Lung (tissue), 12 donors: Measurements from ENCODE around the gene CDK19. TPM values are rescaled to one million over a fixed set of nuclear protein-coding genes. Genes with fewer than 3 reads are reported as not detected.
"Not testable (repeated sequence)": the region's sequence is repeated elsewhere in the genome, so short reads cannot be mapped to it uniquely, and the experiment has no call there.

Experiments used
- ATAC-seq: fragments of 200-7000 bp; cut with Tn5 transposase; one replicate; pipeline ENCODE4 v1.9.1; 2020; ENCODE audit warnings: moderate number of reproducible peaks; ENCODE audit not compliant: insufficient read depth, low FRiP score
- DNase-seq, 3 donors: peaks; one replicate each; pipeline ENCODE4 v3.0.0-alpha.2; 2013 to 2017
- H3K27ac ChIP-seq, 2 donors: one replicate each; pipeline ENCODE4 v1.5.1; 2013; ENCODE audit warnings: mild to moderate bottlenecking in 2 of 2, moderate library complexity in 2 of 2, control low read depth in 1 of 2, inconsistent platforms in 1 of 2, low read depth in 1 of 2, low read length in 1 of 2
- H3K27me3 ChIP-seq, 3 donors: one replicate each; pipeline ENCODE4 v1.5.1; 2013; ENCODE audit warnings: low read length in 2 of 3; ENCODE audit not compliant: control insufficient read depth in 3 of 3, insufficient read depth in 3 of 3
- H3K36me3 ChIP-seq, 4 donors: one replicate each; pipeline ENCODE4 v1.5.1; 2013; ENCODE audit warnings: low read length in 4 of 4, mild to moderate bottlenecking in 1 of 4, moderate library complexity in 1 of 4; ENCODE audit not compliant: control insufficient read depth in 4 of 4, insufficient read depth in 4 of 4
- H3K4me1 ChIP-seq, 5 donors: one replicate each; pipeline ENCODE4 v1.5.1; 2013; ENCODE audit warnings: low read length in 5 of 5, mild to moderate bottlenecking in 2 of 5, moderate library complexity in 1 of 5; ENCODE audit not compliant: control insufficient read depth in 5 of 5, insufficient read depth in 5 of 5
- H3K4me3 ChIP-seq: one replicate; pipeline ENCODE4 v1.5.1; 2013; ENCODE audit warnings: mild to moderate bottlenecking, control low read depth, moderate library complexity
- H3K9ac ChIP-seq, 2 donors: one replicate each; pipeline ENCODE4 v1.5.1; 2013; ENCODE audit warnings: low read length in 2 of 2, control low read depth in 1 of 2; ENCODE audit not compliant: insufficient read depth in 1 of 2
- H3K9me3 ChIP-seq, 4 donors: one replicate each; pipeline ENCODE4 v1.5.1; 2013; ENCODE audit warnings: low read length in 3 of 4, mild to moderate bottlenecking in 1 of 4, moderate library complexity in 1 of 4; ENCODE audit not compliant: control insufficient read depth in 4 of 4, insufficient read depth in 3 of 4
- CTCF ChIP-seq: IDR thresholded peaks from 2 replicates; pipeline ENCODE4 v1.5.1; 2012; ENCODE audit warnings: mild to moderate bottlenecking; ENCODE audit errors: control extremely low read depth, extremely low read depth
- WGBS, 2 donors: extraction: QIAGEN DNeasy Blood & Tissue Kit; methylation state at CpG; one replicate each; pipeline ENCODE4 v1.1.7; 2013; 5-methylcytosine and 5-hydroxymethylcytosine counted together
- polyA plus RNA-seq, 2 donors: library from polyadenylated mRNA; stranded (reverse); fragments of 200-250 nt; gene quantifications; one replicate each; pipeline ENCODE4 v1.2.1, GENCODE V29; 2013
- total RNA-seq, 2 donors: library from RNA; depleted of rRNA in 1 of 2; stranded (reverse); fragments of >200 nt in 1 of 2; gene quantifications; one replicate each; pipeline ENCODE4 v1.2.1, GENCODE V29; 2014 to 2021
- donor health status: control.
- donor health status: control.
- donor health status: Bipolar disorder and iron deficiency.
- donor health status: healthy.
- donor health status: DM: yes; HTN: yes; CAD: no.

Gene CDK19
- total and polyA plus RNA-seq, 4 donors: 6.0 to 37.9 (median 10.4) TPM

GRCh38 chr6:110757926-110758325 lies 57.3 kb downstream of the CDK19 start:
- H3K9ac ChIP-seq: no peak overlapping the region
- DNase-seq (no peak), ATAC-seq (no peak)
- H3K9me3 ChIP-seq: no peaks in the 10 kb centered on the region
- H3K36me3 ChIP-seq: no peaks in the 10 kb centered on the region
- H3K4me3 ChIP-seq: no peak overlapping the region
- peaks cover 0 to 4% (median 0%) of the 10 kb centered on the region in 5 donors for H3K4me1 ChIP-seq
- H3K27me3 ChIP-seq: no peaks in the 10 kb centered on the region
- no peak overlapping the region for H3K27ac ChIP-seq
- 93 to 97% methylated on average over 4 of the region's 4 CpGs for WGBS, 2 donors
- TF ChIP-seq CTCF: no peak

GRCh38 chr6:110756817-110757216 lies 58.5 kb downstream of the CDK19 start:
- no peaks in the 10 kb centered on the region for H3K27me3 ChIP-seq
- H3K27ac ChIP-seq: no peak overlapping the region
- no peak for TF ChIP-seq CTCF
- DNase-seq (no peak), ATAC-seq (no peak)
- no peaks in the 10 kb centered on the region for H3K9me3 ChIP-seq
- no peak overlapping the region for H3K4me3 ChIP-seq
- no peak overlapping the region for H3K9ac ChIP-seq
- no peaks in the 10 kb centered on the region for H3K36me3 ChIP-seq
- peaks cover 0 to 4% (median 0%) of the 10 kb centered on the region in 5 donors for H3K4me1 ChIP-seq
- whole genome bisulfite sequencing, 2 donors: 68 to 69% methylated on average over 2 of the region's 2 CpGs

GRCh38 chr6:110755411-110755834 lies 59.8 kb downstream of the CDK19 start:
- Histone ChIP-seq H3K27me3 (no peaks in the 10 kb centered on the region), H3K4me1 (peaks cover 0 to 4% (median 0%) of the 10 kb centered on the region in 5 donors), H3K9me3 (no peaks in the 10 kb centered on the region), H3K4me3 (no peak overlapping the region), H3K27ac (no peak overlapping the region), H3K36me3 (no peaks in the 10 kb centered on the region), H3K9ac (peak overlapping the region in 1 of 2 donors; percentile 13)
- DNase-seq (peak in 1 of 3 donors; percentile 30), ATAC-seq (no peak)
- WGBS, 2 donors: 57 to 80% methylated on average over 3 of the region's 3 CpGs
- no peak for TF ChIP-seq CTCF

GRCh38 chr6:110753936-110754668 lies 61.2 kb downstream of the CDK19 start:
- not testable (repeated sequence) for ATAC-seq, H3K4me3 ChIP-seq, H3K36me3 ChIP-seq, DNase-seq, H3K9me3 ChIP-seq, H3K27ac ChIP-seq, H3K4me1 ChIP-seq, H3K9ac ChIP-seq, H3K27me3 ChIP-seq
- 81 to 94% methylated on average over 9 of the region's 9 CpGs for WGBS, 2 donors
